ENCODE results near the gene IFTAP.

Gene IFTAP

GRCh38 chr11:36578458-36578857, 15.8 kb upstream of the IFTAP start:
- H3K4me3 ChIP-seq (ENCODE audit: low read depth, low read length) = no peak overlapping the region
- no peak for TF ChIP-seq CTCF (IDR thresholded peaks at IDR 0.05; ENCODE audit: low read depth, low read length, missing control alignments)
- DNase-seq (ENCODE audit: low read depth) = no peak

- TF ChIP-seq CTCF (IDR thresholded peaks at IDR 0.05; ENCODE audit: low read depth, low read length, missing control alignments) = no peak
- DNase-seq (ENCODE audit: low read depth) = no peak
- H3K4me3 ChIP-seq (ENCODE audit: low read depth, low read length) = no peak overlapping the region
Observed at GRCh38 chr11:36581536-36581935, 12.8 kb upstream of the IFTAP start.

- no peak for DNase-seq (ENCODE audit: low read depth)
- no peak overlapping the region for H3K4me3 ChIP-seq (ENCODE audit: low read depth, low read length)
- TF ChIP-seq CTCF (IDR thresholded peaks at IDR 0.05; ENCODE audit: low read depth, low read length, missing control alignments) = no peak
Observed at GRCh38 chr11:36583667-36584066, 10.6 kb upstream of the IFTAP start.

GRCh38 chr11:36586543-36586942, 7.8 kb upstream of the IFTAP start:
- DNase-seq (ENCODE audit: low read depth) = no peak
- no peak overlapping the region for H3K4me3 ChIP-seq (ENCODE audit: low read depth, low read length)
- no peak for TF ChIP-seq CTCF (IDR thresholded peaks at IDR 0.05; ENCODE audit: low read depth, low read length, missing control alignments)

- no peak for TF ChIP-seq CTCF (IDR thresholded peaks at IDR 0.05; ENCODE audit: low read depth, low read length, missing control alignments)
- no peak for DNase-seq (ENCODE audit: low read depth)
- no peak overlapping the region for H3K4me3 ChIP-seq (ENCODE audit: low read depth, low read length)
Observed at GRCh38 chr11:36588099-36588498, 6.2 kb upstream of the IFTAP start.

GRCh38 chr11:36590513-36590912, 3.8 kb upstream of the IFTAP start:
- no peak for TF ChIP-seq CTCF (IDR thresholded peaks at IDR 0.05; ENCODE audit: low read depth, low read length, missing control alignments)
- DNase-seq (ENCODE audit: low read depth) = no peak
- no peak overlapping the region for H3K4me3 ChIP-seq (ENCODE audit: low read depth, low read length)

- no peak overlapping the region for H3K4me3 ChIP-seq (ENCODE audit: low read depth, low read length)
- no peak for TF ChIP-seq CTCF (IDR thresholded peaks at IDR 0.05; ENCODE audit: low read depth, low read length, missing control alignments)
- DNase-seq (ENCODE audit: low read depth) = no peak
Observed at GRCh38 chr11:36591433-36591832, 2.9 kb upstream of the IFTAP start.
